ENCODE measurements around the gene CCDC188.

CCDC188 gene

GRCh38 chr22:20128902-20129746, 21.7 kb downstream of the CCDC188 start:
- no peak overlapping the region for H3K4me3 ChIP-seq (ENCODE audit: low read depth, low read length)
- DNase-seq (ENCODE audit: low read depth) = no peak

GRCh38 chr22:20128619-20128901, 22.3 kb downstream of the CCDC188 start:
- H3K4me3 ChIP-seq (ENCODE audit: low read depth, low read length) = no peak overlapping the region
- no peak for TF ChIP-seq CTCF (IDR thresholded peaks at IDR 0.05; ENCODE audit: low read depth, low read length, missing control alignments)
- no peak for DNase-seq (ENCODE audit: low read depth)

More at GRCh38 chr22:20128902-20129746, 21.7 kb downstream of the CCDC188 start:
- peak; percentile 61 for TF ChIP-seq CTCF (IDR thresholded peaks at IDR 0.05; ENCODE audit: low read depth, low read length, missing control alignments)

GRCh38 chr22:20127869-20128618, 22.8 kb downstream of the CCDC188 start:
- H3K4me3 ChIP-seq (ENCODE audit: low read depth, low read length) = no peak overlapping the region
- DNase-seq (ENCODE audit: low read depth) = no peak
- no peak for TF ChIP-seq CTCF (IDR thresholded peaks at IDR 0.05; ENCODE audit: low read depth, low read length, missing control alignments)

GRCh38 chr22:20127318-20127868, 23.5 kb downstream of the CCDC188 start:
- TF ChIP-seq CTCF (IDR thresholded peaks at IDR 0.05; ENCODE audit: low read depth, low read length, missing control alignments) = no peak
- no peak for DNase-seq (ENCODE audit: low read depth)
- H3K4me3 ChIP-seq (ENCODE audit: low read depth, low read length) = no peak overlapping the region

- no peak for DNase-seq (ENCODE audit: low read depth)
- H3K4me3 ChIP-seq (ENCODE audit: low read depth, low read length) = no peak overlapping the region
- no peak for TF ChIP-seq CTCF (IDR thresholded peaks at IDR 0.05; ENCODE audit: low read depth, low read length, missing control alignments)
Measured at GRCh38 chr22:20126284-20127029, 24.4 kb downstream of the CCDC188 start.

GRCh38 chr22:20125201-20126174, 25.4 kb downstream of the CCDC188 start:
- no peak for DNase-seq (ENCODE audit: low read depth)
- no peak for TF ChIP-seq CTCF (IDR thresholded peaks at IDR 0.05; ENCODE audit: low read depth, low read length, missing control alignments)
- no peak overlapping the region for H3K4me3 ChIP-seq (ENCODE audit: low read depth, low read length)
